HEK293T (cell line): ENCODE results near the gene SMC1A.

Experiments used
- BHLHE40 ChIP-seq: fragments of 450-650 bp; IDR thresholded peaks from 2 replicates; pipeline ENCODE4 v1.6.1; 2016; ENCODE audit warnings: mild to moderate bottlenecking, moderate library complexity, borderline replicate concordance
- ELF4 ChIP-seq: fragments of 450-650 bp; IDR thresholded peaks from 2 replicates; pipeline ENCODE4 v1.6.1; 2017; ENCODE audit warnings: antibody characterized with exemption
- FOXA1 ChIP-seq: fragments of 450-650 bp; IDR thresholded peaks from 2 replicates; pipeline ENCODE4 v1.6.1; 2016; ENCODE audit warnings: mild to moderate bottlenecking
- FOXM1 ChIP-seq: fragments of 450-650 bp; IDR thresholded peaks from 2 replicates; pipeline ENCODE4 v1.6.1; 2017; ENCODE audit warnings: mild to moderate bottlenecking, borderline replicate concordance
- LEF1 ChIP-seq: fragments of 450-650 bp; IDR thresholded peaks from 2 replicates; pipeline ENCODE4 v1.6.1; 2017; ENCODE audit warnings: mild to moderate bottlenecking, borderline replicate concordance
- NFRKB ChIP-seq: fragments of 450-650 bp; IDR thresholded peaks from 2 replicates; pipeline ENCODE4 v1.6.1; 2016; ENCODE audit warnings: mild to moderate bottlenecking, moderate library complexity
- SP1 ChIP-seq: fragments of 450-650 bp; IDR thresholded peaks from 2 replicates; pipeline ENCODE4 v1.6.1; 2017
- SUZ12 ChIP-seq: fragments of 450-650 bp; IDR thresholded peaks from 2 replicates; pipeline ENCODE4 v1.6.1; 2016; ENCODE audit warnings: mild to moderate bottlenecking
- TARDBP ChIP-seq: fragments of 450-650 bp; IDR thresholded peaks from 2 replicates; pipeline ENCODE4 v1.6.1; 2016
- ZNF384 ChIP-seq: fragments of 450-650 bp; IDR thresholded peaks from 2 replicates; pipeline ENCODE4 v1.6.1; 2016

DNA sequence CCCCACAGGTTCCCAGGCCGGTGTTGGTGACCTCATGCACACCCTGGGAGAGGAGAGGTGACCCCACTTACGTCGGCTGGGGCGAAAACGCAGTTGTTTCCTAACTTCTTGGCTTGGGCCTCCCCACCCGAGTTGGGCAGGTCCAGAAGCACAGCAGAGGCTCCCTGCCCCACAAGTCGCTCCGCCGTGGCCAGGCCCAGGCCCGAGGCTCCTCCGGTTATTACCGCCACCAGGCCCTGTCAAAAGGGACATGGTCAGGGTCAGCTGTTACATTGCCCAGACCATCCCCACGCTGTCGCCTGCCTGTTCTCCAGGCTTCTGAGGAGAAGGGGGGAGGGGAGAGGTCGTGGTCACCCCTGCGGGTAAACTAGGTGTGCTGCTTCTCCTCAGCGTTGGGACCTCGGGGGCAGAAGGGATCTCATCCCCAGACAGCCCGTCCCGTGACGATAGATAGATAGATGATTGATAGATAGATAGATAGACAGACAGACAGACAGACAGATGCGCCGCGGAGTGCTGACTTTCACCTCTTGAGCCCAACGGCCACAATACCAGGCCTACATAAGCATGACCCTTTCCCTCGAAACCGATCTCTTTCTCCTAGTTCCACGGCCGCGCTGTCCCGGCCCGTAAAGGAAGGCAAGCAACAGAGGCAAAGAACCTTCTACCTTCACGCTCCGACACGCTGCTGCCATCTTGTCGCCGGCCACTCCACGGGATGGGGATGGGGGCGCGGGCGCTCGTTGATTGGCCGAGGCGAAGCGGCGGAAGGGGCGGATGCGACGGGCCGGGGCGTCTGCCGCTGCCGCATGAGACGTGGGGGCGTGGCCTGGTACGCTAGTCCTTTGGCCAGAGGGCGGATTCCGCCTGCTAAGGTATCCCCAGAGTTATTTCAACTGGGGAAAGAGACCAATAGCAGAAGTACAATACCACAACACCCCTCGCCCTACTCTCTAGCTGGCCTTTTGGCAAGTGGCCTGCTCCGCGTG lies 11.5 kb upstream of the SMC1A start, which contains the start of gene HSD17B10:
- TF ChIP-seq TARDBP = no peak
- no peak for TF ChIP-seq SUZ12
- no peak for TF ChIP-seq SP1
- TF ChIP-seq ELF4 = no peak
- TF ChIP-seq FOXA1 = no peak
- no peak for TF ChIP-seq LEF1
- no peak for TF ChIP-seq FOXM1
- no peak for TF ChIP-seq BHLHE40
- TF ChIP-seq ZNF384 = no peak
- no peak for TF ChIP-seq NFRKB
